Prostate gland (tissue), 2 donors: Measurements from ENCODE around the gene COMMD9.

Experiments
- CTCF ChIP-seq, 4 experiments: fragments of 200-600 bp in 2 of 4; fragments of 450-650 bp in 2 of 4; sonication (generic) in 2 of 4; IDR thresholded peaks; 1 replicate in 3 of 4; 2 replicates in 1 of 4; pipeline ENCODE4 v1.5.1; 2016 to 2019; ENCODE audit warnings: antibody characterized with exemption in 4 of 4, mild to moderate bottlenecking in 2 of 4, moderate library complexity in 2 of 4
- POLR2A ChIP-seq: fragments of 450-650 bp; IDR thresholded peaks from one replicate; pipeline ENCODE4 v1.6.1; 2016; ENCODE audit warnings: antibody characterized with exemption, mild to moderate bottlenecking
- POLR2AphosphoS5 ChIP-seq: sonication (generic); formaldehyde crosslinking; IDR thresholded peaks from one replicate; pipeline ENCODE4 v1.6.1; 2017; ENCODE audit warnings: antibody characterized with exemption

GRCh38 chr11:36241497-36241896, 47.7 kb downstream of the COMMD9 start:
- TF ChIP-seq CTCF (IDR thresholded peaks at IDR 0.05) (no peak), POLR2AphosphoS5 (no peak), POLR2A (no peak)
